Body of pancreas (tissue), 4 donors: ENCODE measurements around the gene KBTBD13. TPM values are rescaled to one million over a fixed set of nuclear protein-coding genes. Genes with fewer than 3 reads are reported as not detected.
"Not testable (repeated sequence)": the region's sequence is repeated elsewhere in the genome, so short reads cannot be mapped to it uniquely, and the experiment has no call there.

Experiments
- ATAC-seq: fragments of 150-250 bp; one replicate; pipeline ENCODE4 v1.9.1; 2016
- DNase-seq, 4 donors: peaks; one replicate each; pipeline ENCODE4 v3.0.0-alpha.2; 2019
- H3K27ac ChIP-seq, 4 donors: fragments of 200-600 bp; sonication (generic); 1 replicate in 3 of 4; 2 replicates in 1 of 4; pipeline versions ENCODE4 v1.5.1 to v1.6.1; 2016 to 2019; ENCODE audit warnings: mild to moderate bottlenecking in 1 of 4, mixed read lengths in 1 of 4, moderate library complexity in 1 of 4
- H3K27me3 ChIP-seq, 2 donors: fragments of 200-600 bp; sonication (generic); one replicate each; pipeline ENCODE4 v1.6.0; 2016; ENCODE audit warnings: mild to moderate bottlenecking in 1 of 2
- H3K36me3 ChIP-seq, 2 donors: fragments of 200-600 bp; sonication (generic); replicated peaks in 1 of 2; 2 replicates each; pipeline ENCODE4 v1.5.1; 2016; ENCODE audit warnings: low read depth in 2 of 2; ENCODE audit not compliant: insufficient read depth in 1 of 2
- H3K4me1 ChIP-seq: fragments of 200-600 bp; sonication (generic); one replicate; pipeline ENCODE4 v1.6.0; 2016
- H3K4me3 ChIP-seq, 2 donors: fragments of 200-600 bp; sonication (generic); 1 replicate in 1 of 2; 2 replicates in 1 of 2; pipeline ENCODE4 v1.5.1; 2016 to 2019
- H3K9me3 ChIP-seq, 3 donors: fragments of 200-600 bp; sonication (generic); 1 replicate in 2 of 3; 2 replicates in 1 of 3; pipeline ENCODE4 v1.5.1; 2016
- POLR2A ChIP-seq, 3 donors: fragments of 450-650 bp; IDR thresholded peaks; one replicate each; pipeline ENCODE4 v1.6.1; 2016; ENCODE audit warnings: antibody characterized with exemption in 3 of 3, mild to moderate bottlenecking in 2 of 3
- WGBS, 2 donors: methylation state at CpG; one replicate each; pipeline ENCODE4 v1.1.5; 2017; 5-methylcytosine and 5-hydroxymethylcytosine counted together
- intact Hi-C: fragments of 100-400 bp; cut with DNase I; formaldehyde crosslinking; loops from one replicate; pipeline ENCODE4 v1.15.1; 2023
- total RNA-seq, 2 donors: library from RNA; depleted of rRNA; stranded (reverse); fragments of >200 nt; gene quantifications; one replicate each; pipeline ENCODE4 v1.1.0, GENCODE V29; 2016
- TF ChIP-seq, protein P1 (sequence below), 7 experiments: fragments of 450-650 bp in 4 of 7; fragments of 200-600 bp in 3 of 7; sonication (generic) in 3 of 7; IDR thresholded peaks; one replicate each; pipeline ENCODE4 v1.5.1; 2016 to 2019; ENCODE audit warnings: antibody characterized with exemption in 7 of 7

Gene KBTBD13
- total RNA-seq, 2 donors from 2014 or later: not detected

DNA sequence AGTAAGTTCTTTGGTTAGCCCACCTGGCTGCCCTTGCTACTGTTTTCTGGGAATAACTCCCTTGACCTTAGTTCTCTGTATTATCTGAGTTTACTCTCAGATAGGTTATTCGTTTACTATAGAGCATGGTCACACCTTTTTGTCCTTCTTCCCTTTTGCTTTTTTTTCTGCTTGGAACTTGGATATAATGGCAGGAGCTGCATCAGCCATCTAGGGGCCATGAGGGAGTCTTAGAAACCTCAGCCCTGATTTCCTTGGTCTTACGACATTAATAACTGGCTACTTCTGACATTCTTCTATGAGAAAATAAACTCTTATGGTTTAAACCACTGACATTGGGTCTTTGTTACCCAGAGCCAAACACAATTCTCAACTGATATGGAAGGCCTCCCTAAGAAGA is 34.8 kb upstream of the KBTBD13 start:
- Histone ChIP-seq H3K27ac (no peak overlapping the region), H3K4me1 (peaks cover 13% of the 10 kb centered on the region), H3K27me3 (no peaks in the 10 kb centered on the region), H3K4me3 (no peak overlapping the region), H3K36me3 (no peaks in the 10 kb centered on the region), H3K9me3 (no peaks in the 10 kb centered on the region)
- TF ChIP-seq, protein P1, sequence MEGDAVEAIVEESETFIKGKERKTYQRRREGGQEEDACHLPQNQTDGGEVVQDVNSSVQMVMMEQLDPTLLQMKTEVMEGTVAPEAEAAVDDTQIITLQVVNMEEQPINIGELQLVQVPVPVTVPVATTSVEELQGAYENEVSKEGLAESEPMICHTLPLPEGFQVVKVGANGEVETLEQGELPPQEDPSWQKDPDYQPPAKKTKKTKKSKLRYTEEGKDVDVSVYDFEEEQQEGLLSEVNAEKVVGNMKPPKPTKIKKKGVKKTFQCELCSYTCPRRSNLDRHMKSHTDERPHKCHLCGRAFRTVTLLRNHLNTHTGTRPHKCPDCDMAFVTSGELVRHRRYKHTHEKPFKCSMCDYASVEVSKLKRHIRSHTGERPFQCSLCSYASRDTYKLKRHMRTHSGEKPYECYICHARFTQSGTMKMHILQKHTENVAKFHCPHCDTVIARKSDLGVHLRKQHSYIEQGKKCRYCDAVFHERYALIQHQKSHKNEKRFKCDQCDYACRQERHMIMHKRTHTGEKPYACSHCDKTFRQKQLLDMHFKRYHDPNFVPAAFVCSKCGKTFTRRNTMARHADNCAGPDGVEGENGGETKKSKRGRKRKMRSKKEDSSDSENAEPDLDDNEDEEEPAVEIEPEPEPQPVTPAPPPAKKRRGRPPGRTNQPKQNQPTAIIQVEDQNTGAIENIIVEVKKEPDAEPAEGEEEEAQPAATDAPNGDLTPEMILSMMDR (IDR thresholded peaks at IDR 0.05): no peak
- no peak for TF ChIP-seq POLR2A (IDR thresholded peaks at IDR 0.05)
- intact Hi-C loops: no loop called here
- ATAC-seq (no peak), DNase-seq (no peak)
- WGBS, 2 donors: 55 to 64% methylated on average over 2 of the region's 2 CpGs

DNA sequence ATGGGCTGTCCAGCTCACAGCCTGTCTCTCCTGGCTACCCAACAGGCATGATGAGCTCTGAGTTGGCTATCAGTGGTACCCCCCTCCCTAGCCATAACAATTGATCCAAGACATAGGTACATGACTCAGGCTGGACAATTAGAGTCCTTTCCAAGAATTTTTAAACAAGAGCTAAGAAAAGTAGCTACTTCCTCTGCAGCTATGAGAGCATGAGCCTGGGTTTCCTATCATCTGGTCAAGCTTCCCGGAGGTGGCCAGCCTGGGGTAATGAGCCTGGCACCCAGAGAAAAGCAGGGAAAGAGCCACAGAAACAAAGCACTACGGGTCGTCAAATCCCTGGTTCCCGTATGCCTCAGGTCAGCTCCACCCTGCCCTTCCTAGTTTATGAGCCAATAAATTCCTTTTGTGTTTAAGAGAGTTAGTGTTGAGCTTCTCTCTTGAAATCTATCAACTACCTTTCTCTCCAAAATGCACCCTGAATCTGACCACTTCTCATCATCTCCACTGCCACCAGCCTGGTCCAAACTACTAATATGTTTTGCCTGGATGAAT is 33.7 kb upstream of the KBTBD13 start:
- H3K36me3 ChIP-seq: no peaks in the 10 kb centered on the region
- peaks cover 13% of the 10 kb centered on the region for H3K4me1 ChIP-seq
- no peak overlapping the region for H3K27ac ChIP-seq
- ATAC-seq: peak; percentile 4
- H3K27me3 ChIP-seq: no peaks in the 10 kb centered on the region
- WGBS, 2 donors: 75 to 81% methylated on average over 4 of the region's 4 CpGs
- TF ChIP-seq, protein P1 (IDR thresholded peaks at IDR 0.05): no peak
- TF ChIP-seq POLR2A (IDR thresholded peaks at IDR 0.05): no peak
- intact Hi-C loops: no loop called here
- no peak for DNase-seq
- no peak overlapping the region for H3K4me3 ChIP-seq
- no peaks in the 10 kb centered on the region for H3K9me3 ChIP-seq

DNA sequence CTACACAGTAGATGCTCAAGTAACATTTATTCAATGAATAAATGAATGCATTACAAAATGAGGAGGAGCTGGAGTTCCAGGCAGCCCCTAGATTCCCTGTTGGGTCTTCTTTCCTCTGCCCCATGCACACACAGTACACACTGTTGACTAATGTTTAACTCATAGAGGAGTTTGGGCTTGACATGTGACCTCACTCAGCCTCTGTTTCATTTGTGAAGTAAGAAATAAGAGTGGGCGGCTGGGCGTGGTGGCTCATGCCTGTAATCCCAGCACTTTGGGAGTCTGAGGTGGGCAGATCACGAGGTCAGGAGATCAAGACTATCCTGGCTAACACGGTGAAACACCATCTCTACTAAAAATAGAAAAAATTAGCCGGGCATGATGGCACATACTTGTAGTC is 32.3 kb upstream of the KBTBD13 start:
- H3K27me3 ChIP-seq, H3K36me3 ChIP-seq, DNase-seq, ATAC-seq, H3K9me3 ChIP-seq, intact Hi-C loops, H3K27ac ChIP-seq, H3K4me3 ChIP-seq: not testable (repeated sequence)
- WGBS, 2 donors: 77 to 79% methylated on average over 5 of the region's 5 CpGs
- peaks cover 16% of the 10 kb centered on the region for H3K4me1 ChIP-seq

DNA sequence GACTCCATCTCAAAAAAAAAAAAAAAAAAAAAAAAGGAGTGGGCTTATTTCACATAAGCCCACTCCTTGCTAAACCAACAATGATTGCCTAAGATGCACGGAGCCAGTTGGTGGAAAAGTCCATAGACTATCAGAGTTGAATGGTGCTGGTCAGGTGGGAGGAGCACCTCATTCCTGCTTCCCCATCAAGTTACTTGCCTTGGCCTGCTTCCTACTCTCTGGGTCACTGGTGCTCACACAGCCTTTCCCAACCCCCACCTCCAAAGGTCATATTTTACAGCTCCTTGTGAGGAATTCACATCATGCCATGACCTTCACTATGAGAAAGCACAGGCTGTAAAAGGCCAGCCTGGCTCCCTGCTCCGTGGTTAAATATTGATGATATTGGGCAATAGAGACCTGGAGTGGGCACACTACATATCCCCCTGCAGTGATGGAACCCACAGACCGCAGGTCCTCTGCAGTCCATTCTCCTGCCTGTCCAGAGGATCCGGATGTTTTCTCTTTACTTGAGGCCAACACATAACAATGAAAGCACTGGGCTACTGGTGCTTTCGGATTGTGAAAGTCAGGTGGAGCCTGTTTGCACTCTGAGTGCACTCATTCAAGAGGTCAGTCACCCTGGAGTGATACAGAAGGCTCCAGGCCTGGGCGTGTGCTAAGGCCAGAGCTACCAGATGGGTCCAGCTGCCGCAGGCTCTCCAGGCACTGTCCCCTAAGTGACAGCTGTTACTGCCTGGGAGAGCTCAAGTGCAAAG is 31.6 kb upstream of the KBTBD13 start, which contains the start of gene SLC51B:
TSS of gene SLC51B (plus strand) at position 664 of the 758 bp plus-strand sequence. CDS start 4,618 bp downstream, outside the sequence.
- H3K36me3 ChIP-seq: no peaks in the 10 kb centered on the region
- H3K9me3 ChIP-seq: no peaks in the 10 kb centered on the region
- no peak within 1 kb of the TSS for H3K4me3 ChIP-seq
- peaks cover 23% of the 10 kb centered on the region for H3K4me1 ChIP-seq
- WGBS, 2 donors: 51 to 59% methylated on average over 7 of the region's 7 CpGs
- peak in 1 of 4 donors; percentile 43 for DNase-seq
- peak; percentile 25 for ATAC-seq
- TF ChIP-seq, protein P1 (IDR thresholded peaks at IDR 0.05): no peak
- TF ChIP-seq POLR2A (IDR thresholded peaks at IDR 0.05): no peak
- H3K27ac ChIP-seq: peak within 1 kb of the TSS in 2 of 4 donors; percentile 19 to 26
- no peaks in the 10 kb centered on the region for H3K27me3 ChIP-seq
- intact Hi-C loops: no loop called here

DNA sequence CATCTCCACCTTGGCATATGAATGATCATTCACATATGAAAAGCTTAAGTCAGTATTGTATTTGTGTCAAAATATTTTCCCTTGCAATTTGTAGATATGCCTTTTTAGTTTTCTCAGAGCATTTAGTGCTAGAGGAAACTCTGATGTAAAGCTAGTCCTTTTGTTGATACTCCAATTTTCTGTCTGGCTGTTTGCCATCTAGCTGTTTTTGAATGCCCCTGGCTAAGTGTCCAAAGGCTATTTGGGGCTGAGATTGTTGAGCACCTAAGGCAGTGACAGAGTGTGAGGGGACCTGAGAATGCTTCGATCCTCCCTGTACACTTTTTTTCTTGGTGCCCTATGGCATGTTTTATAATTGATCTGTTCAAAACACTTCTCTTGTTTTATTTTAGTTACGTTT is 28.3 kb upstream of the KBTBD13 start:
- 66 to 68% methylated on average over 2 of the region's 2 CpGs for WGBS, 2 donors
- no peak for TF ChIP-seq POLR2A (IDR thresholded peaks at IDR 0.05)
- TF ChIP-seq, protein P1 (IDR thresholded peaks at IDR 0.05): no peak
- H3K27ac ChIP-seq: no peak overlapping the region
- H3K27me3 ChIP-seq: no peaks in the 10 kb centered on the region
- peaks cover 23% of the 10 kb centered on the region for H3K4me1 ChIP-seq
- H3K9me3 ChIP-seq: no peaks in the 10 kb centered on the region
- ATAC-seq (no peak), DNase-seq (no peak)
- H3K36me3 ChIP-seq: no peaks in the 10 kb centered on the region
- no peak overlapping the region for H3K4me3 ChIP-seq
- intact Hi-C loops: no loop called here
